HCEC 1CT (cell line): ENCODE results near the gene C1orf52.
"Not testable (repeated sequence)": the region's sequence is repeated elsewhere in the genome, so short reads cannot be mapped to it uniquely, and the experiment has no call there.

Experiments
- DNase-seq: peaks from one replicate; pipeline ENCODE4 v3.0.0-alpha.2; 2017

C1orf52 gene

DNA sequence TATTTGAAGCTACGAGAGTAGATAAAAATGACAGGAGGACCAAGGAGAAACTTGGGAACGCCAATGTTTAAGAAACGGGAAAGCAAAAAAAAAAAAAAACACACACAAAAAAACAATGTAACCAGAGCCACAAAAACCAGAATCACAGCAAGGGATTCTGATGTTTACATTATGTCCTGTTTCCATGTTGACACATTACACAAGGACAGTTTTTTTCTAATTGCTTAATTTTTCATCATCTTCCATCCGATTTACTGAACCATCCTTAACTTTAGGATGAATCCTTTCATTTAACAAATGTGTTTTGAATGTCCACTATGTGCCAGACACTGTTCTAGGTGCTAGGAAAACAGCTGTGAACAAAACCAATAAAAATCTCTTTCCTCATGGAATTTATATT lies 18.3 kb upstream of the C1orf52 start:
- DNase-seq = no peak

DNA sequence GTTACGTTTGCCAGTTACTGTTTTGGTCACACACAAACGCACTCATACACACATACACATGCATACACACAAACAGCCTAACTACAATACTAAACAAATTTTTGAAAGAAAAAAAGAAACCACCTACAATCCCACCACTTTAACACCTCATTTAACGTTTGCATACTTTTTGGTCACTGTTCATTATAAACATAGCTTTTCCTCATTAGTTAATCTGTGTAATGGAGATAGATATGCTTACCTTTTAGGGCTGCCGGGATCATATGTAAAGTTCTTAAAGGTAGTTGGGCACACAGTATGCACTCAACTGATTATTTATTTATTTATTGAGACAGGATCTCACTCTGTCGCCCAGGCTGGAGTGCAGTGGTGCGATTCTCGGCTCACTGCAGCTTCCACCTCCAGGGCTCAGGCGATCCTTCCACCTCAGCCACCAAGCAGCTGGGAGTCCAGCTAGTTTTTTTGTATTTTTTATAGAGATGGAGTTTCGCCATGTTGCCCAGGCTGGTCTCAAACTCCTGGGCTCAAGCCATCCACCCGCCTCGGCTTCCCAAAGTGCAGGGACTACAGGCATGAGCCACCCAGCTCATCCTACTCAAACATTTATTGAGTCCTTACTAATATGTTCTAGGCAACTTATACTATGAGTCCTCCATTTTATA lies 17.6 kb upstream of the C1orf52 start:
- DNase-seq = no peak

DNA sequence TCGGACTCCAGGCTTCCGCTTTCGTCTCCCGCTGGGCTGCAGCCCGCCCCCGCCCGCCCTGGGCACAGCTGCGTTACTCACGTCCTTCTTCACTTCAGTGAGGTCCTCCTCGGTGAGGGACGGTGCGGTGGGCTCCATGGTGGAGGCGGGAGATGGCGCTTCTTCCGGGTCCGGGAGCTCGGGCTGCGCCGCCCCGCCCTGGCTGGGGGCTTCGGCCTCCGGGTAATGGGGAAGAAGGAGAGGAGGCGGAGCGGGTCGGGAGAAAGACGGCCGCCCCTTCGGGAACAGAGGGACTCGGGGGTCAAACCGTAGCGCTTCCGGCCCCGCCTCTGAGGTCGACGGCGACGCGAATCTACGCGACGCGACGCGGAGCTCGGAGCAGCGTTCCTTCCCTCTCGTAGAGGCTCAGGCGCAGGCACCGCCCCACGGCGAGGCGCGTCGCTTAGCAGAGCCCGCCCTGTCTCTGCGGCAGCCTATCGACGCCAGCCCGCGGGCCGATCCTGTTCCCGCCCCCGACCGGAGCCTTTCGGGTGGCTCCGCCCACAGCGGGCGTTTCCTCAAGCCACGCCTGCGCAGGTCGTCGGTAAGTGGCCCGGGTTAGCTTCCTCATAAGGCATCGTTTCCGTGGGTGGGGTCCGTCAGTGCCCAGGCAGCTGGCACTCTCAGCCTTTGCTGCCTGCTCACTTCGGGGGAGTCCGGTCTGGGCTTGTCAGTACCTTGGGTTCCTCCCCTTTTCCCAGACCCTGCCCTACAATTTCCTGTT lies 16.9 kb upstream of the C1orf52 start, which contains the start of gene BCL10:
Gene BCL10, minus strand, starts transcription at position 418 of the 763 bp plus-strand sequence. Its CDS starts 280 bp downstream, at position 138.
- peak; percentile 99 for DNase-seq

DNA sequence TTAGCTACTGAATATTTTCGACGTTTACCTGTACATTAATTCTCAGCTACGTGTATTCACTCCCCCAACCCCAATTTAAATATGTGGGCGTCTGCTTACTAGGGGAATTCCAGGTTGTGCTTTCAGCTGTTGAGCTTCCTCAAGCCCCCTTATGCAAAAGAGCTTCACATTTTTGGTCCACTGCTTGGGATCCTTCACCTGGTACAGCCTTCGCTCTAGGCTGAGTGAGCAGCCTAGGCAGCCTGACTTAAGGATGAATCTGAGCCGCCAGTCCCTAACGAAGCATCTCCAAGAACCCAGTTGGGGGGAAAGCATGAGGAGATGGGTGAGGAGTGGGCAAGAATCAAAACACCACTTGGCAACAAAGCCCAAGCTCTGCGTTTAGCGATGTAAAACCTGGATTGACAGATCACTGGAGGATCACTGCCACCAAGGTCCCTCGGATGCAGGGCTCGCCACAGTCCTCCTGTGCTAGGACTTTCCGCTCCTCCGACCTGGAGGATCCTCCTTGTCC lies 16.3 kb upstream of the C1orf52 start:
- no peak for DNase-seq

DNA sequence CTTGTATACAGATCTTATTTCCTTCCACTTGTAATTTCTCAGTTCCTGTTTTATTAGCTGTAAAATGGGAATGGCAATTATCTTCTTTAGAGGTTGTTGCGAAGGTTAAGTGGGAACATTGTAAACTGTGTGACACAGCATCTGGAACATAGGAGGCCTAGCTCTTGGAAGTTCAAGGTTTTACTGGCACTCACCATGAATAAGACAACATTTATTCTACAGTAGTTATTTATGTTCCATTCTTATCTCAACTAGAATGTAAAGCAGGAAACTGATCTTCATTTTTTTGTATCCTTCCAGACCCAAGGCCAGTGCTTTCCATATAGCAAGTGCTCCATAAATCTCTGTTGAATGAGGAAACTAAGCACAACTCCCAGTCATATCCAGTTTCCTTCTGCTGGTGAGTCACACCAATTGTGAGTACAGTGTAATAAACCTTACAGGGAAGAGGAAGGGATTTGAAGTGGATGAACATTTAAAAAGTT lies 15.5 kb upstream of the C1orf52 start:
- DNase-seq = peak; percentile 79

GRCh38 chr1:85273397-85273796 lies 13.9 kb upstream of the C1orf52 start:
- DNase-seq = no peak

DNA sequence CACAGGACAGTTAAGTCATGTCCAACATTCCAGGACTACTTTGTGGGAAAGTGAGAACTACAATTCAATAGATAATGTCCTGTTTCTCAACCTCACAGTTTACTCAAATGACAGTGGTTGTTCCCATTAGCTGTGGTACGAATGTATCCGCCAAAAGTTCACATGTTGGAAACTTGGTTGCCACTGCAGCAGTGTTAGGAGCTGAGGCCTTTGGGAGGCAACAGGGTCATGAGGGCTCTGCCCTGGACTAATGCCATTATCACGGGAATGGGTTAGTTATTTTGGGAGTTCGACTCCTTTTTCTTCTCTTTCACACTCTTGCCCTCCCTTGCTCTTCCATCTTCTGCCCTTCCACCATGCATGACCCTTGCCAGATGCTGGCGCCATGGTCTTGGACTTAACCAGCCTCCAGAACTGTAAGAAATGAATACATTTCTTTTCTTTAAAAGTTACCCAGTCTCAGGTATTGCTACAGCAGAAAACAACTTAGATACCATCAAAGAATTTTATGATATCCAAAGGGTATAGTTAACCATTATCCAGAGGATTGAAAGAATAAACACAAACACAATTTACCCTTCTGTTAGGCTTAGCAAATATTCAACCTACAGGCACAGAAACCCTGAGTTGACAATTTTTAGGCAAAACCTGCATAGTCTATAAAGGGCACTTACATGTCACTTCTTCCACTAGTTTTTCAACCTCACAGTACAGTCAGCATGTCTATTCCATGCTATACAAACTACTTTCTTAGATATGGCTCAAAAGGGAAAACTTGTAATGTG lies 9.5 kb upstream of the C1orf52 start:
- no peak for DNase-seq

GRCh38 chr1:85267313-85267712 lies 7.9 kb upstream of the C1orf52 start:
- DNase-seq = no peak

DNA sequence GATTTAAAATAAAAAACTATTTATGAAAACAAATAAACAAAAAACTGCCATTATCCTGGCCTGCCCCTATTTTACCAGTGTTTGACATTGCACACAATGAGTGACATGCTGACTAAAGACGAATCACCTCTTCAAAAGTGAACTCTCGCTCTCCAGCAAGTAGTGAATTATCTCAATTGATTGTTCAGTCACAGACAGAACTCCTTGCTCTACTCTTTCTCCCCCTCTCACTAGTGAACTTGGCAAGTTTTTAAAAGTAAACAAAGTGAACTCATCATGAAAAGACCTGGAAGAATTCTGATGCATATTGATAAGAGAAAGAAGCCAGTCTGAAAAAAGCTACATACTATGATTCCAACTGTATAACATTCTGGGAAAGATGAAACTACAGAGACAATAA lies 4.7 kb upstream of the C1orf52 start:
- peak; percentile 14 for DNase-seq

- no peak for DNase-seq
Measured at GRCh38 chr1:85262985-85263384, 3.5 kb upstream of the C1orf52 start.

DNA sequence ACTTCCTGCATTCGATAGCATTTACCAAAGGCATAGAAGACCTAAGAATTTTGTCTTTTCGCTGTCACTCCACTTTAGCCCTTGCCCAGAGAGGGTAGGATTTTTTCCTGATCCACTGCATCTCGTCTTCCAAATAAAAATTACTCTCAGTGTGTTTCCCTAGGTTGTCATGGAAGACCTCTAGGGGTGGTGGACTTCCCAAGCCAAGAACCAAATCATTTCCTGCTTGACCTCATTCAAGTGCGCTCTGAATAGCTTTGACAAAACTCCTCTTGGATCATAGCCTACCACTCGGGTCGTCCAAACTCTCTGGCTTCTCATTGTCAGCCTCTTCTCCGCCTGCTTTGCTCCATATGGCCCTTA lies 431 bp upstream of the C1orf52 start:
- DNase-seq = peak; percentile 30

DNA sequence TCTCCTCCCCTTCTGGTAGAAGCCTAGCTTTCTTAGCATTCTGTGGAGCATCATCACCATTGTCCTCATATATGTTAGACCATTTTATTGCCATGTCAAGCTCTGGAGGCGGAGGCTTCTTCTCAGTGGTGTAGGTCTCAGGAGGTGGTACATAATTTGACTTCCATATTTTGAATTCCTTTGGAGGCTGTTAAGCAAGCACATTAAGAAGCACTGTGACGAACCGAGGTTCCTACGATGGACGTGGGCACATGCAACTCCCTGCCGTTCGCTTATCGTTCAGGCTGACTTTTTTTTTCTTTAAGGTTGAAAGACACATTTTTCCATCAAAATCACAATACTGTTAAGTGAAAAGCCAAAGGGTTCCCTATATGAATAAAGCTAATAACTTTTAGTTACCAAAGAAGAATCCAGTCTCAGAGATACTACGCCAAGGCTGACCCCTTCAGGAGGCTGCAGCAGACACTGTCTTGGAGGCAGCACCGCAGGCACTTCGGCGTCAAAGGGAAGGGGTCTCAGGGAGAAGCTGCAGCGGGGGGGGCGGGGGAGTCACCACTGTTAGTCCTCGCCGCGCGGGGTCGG lies 835 bp downstream of the C1orf52 start:
- DNase-seq = no peak

- not testable (repeated sequence) for DNase-seq
Measured at GRCh38 chr1:85249042-85249441, 10.4 kb downstream of the C1orf52 start.

DNA sequence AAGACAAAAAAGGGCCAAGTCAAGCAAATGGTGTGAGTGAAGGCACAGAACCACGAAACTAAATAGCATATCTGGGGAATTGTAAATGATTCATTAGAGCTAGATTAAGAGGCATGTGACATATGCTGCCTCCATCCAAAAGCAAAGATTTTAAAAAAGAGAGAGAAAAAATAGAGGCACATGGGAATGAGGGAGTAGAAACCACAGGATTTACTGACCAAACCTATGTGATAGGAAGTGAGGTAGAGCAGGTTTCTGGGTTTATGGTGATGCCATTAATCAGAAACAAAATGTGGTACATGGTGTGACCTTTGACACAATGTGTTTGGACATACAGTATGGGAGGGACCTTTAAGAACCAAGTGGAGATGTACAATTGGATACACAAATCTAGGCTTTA lies 13.6 kb downstream of the C1orf52 start:
- peak; percentile 14 for DNase-seq

- peak; percentile 46 for DNase-seq
Measured at GRCh38 chr1:85245456-85245855, 14.0 kb downstream of the C1orf52 start.

GRCh38 chr1:85244271-85245061 lies 15.0 kb downstream of the C1orf52 start:
- peak; percentile 80 for DNase-seq

- no peak for DNase-seq
Measured at GRCh38 chr1:85243372-85243771, 16.1 kb downstream of the C1orf52 start.

DNA sequence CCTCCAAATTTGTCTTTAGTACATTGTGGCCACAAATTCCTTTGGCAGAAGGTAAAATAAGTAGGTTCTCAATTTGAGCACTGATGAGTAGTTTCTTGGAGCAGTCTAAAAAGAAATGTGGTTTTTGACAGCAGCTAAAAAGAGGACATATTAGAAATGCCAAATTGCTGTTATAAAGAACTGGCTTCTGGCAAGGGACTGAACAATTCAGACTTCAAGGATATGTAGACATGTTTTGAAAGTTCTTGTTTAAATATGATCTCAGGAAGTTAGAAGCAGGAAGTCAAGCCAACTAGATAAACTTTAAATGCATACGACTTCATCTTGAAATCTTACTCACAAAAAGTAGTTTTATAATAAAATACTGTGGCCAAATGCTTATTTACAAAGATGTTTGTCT lies 18.8 kb downstream of the C1orf52 start:
- no peak for DNase-seq

GRCh38 chr1:85240174-85240601 lies 19.3 kb downstream of the C1orf52 start:
- DNase-seq = peak; percentile 66

- no peak for DNase-seq
Measured at GRCh38 chr1:85237613-85238012, 21.8 kb downstream of the C1orf52 start.

- no peak for DNase-seq
Measured at GRCh38 chr1:85230305-85230977, 29.0 kb downstream of the C1orf52 start.
